Coronary artery (tissue), 2 donors: ENCODE measurements around the gene ETV6.

ENCODE experiments used
- DNase-seq: peaks from one replicate; pipeline ENCODE4 v3.0.0-alpha.2; 2017; ENCODE audit warnings: low spot score
- H3K27ac ChIP-seq, 2 donors: fragments of 200-600 bp; sonication (generic); one replicate each; pipeline ENCODE4 v1.5.1; 2016 to 2019
- H3K4me3 ChIP-seq: fragments of 200-600 bp; sonication (generic); 2 replicates; pipeline ENCODE4 v1.5.1; 2016; ENCODE audit warnings: mild to moderate bottlenecking, moderate library complexity
- TF ChIP-seq, protein P1 (sequence below): fragments of 200-600 bp; sonication (generic); IDR thresholded peaks from one replicate; pipeline ENCODE4 v1.5.1; 2019; ENCODE audit warnings: antibody characterized with exemption

ETV6 gene

DNA sequence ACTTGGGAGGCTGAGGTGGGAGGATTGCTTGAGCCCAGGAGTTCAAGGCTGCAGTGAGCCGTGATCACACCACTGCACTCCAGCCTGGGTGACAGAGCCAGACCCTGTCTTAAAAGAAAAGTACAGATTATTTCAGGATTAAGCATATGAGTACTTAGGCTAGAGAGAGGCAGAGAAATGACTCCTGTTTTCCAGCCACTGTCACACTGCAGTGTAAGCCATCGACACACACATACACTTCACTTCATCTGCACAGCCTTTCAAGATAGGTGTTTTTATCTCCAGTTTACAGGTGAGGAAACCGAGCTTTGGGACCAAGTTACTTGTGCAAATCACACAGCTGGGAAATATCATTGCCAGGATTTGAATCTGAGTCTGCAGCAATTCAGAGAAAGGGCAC lies 77.2 kb downstream of the ETV6 start:
- Histone ChIP-seq H3K4me3 (no peak overlapping the region), H3K27ac (no peak overlapping the region)
- TF ChIP-seq, protein P1, sequence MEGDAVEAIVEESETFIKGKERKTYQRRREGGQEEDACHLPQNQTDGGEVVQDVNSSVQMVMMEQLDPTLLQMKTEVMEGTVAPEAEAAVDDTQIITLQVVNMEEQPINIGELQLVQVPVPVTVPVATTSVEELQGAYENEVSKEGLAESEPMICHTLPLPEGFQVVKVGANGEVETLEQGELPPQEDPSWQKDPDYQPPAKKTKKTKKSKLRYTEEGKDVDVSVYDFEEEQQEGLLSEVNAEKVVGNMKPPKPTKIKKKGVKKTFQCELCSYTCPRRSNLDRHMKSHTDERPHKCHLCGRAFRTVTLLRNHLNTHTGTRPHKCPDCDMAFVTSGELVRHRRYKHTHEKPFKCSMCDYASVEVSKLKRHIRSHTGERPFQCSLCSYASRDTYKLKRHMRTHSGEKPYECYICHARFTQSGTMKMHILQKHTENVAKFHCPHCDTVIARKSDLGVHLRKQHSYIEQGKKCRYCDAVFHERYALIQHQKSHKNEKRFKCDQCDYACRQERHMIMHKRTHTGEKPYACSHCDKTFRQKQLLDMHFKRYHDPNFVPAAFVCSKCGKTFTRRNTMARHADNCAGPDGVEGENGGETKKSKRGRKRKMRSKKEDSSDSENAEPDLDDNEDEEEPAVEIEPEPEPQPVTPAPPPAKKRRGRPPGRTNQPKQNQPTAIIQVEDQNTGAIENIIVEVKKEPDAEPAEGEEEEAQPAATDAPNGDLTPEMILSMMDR: no peak
- DNase-seq: no peak

DNA sequence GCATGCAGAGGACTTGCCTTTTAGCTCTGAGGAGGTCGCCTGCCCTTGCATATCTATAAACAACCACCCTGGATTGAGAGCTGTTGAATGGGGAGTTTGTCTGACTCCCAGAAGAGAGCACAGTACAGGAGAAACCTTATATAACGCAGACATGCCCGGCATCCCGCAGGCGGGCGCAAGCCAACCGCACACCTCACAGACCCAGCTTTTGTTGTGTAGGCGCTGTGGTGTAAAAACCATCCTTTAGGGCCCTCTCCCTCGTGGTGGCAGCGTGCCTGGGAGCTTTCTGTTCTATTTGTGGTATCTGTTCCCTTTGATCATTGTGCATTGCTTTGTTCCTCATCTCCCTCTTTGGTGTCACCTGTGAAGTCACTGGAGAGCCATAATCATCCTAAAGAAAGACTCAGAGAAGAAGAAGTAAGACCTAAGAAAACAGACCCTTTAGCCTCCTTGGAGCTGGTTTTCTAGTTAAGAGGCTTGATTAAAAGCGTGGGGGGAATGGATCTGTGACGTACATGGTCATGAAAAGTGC lies 77.7 kb downstream of the ETV6 start:
- H3K4me3 ChIP-seq: no peak overlapping the region
- no peak for DNase-seq

DNA sequence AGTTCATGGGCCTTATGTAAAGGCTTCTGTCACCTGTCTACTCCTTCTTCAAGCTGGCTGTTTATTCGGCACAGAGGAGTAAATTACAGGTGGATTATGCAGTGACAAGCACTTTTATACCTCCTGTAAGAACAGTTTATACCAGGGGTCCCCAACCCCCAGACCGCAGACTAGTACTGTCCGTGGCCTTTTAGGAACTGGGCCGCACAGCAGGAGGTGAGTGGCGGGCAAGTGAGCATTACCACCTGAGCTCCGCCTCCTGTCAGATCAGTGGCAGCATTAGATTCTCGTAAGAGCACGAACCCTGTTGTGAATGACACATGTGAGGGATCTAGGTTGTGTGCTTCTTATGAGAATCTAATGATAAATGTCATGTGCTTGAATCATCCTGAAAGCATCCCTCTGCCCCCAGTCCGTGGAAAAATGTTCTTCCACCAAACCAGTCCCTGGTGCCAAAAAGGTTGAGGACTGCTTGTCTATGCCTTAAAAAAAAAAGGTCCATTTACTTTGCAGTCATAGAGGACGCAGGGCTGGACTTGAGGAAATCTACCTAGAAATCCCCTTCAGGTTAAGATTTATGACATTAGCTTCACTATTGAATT lies 78.8 kb downstream of the ETV6 start:
- no peak overlapping the region for H3K27ac ChIP-seq

More for the DNA sequence above, 77.7 kb downstream of the ETV6 start:
- TF ChIP-seq, protein P1: no peak
- no peak overlapping the region for H3K27ac ChIP-seq

DNA sequence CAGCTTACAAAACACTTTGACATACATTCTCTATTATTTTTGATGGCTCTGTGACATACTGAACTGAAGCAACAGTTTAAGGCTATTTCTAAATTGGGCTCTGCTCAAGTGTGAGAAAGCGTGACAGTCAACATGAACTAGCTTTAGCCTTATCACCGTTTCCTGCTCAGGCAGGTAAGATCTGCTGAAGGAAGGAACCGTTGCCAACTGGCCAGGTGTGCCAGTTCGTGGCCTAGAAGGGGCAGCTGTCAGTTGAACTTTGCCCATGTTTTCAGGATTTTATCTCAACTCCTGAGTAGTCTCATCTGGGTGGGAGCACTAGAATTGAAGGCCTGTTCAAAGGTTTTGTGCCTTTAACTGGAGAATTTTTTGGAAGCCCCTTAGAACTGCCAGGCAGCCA lies 79.5 kb downstream of the ETV6 start:
- TF ChIP-seq, protein P1: no peak
- peak overlapping the region in 1 of 2 donors; percentile 13 for H3K27ac ChIP-seq
- DNase-seq: no peak

More for the DNA sequence above, 78.8 kb downstream of the ETV6 start:
- TF ChIP-seq, protein P1: no peak
- no peak for DNase-seq
- H3K4me3 ChIP-seq: no peak overlapping the region

DNA sequence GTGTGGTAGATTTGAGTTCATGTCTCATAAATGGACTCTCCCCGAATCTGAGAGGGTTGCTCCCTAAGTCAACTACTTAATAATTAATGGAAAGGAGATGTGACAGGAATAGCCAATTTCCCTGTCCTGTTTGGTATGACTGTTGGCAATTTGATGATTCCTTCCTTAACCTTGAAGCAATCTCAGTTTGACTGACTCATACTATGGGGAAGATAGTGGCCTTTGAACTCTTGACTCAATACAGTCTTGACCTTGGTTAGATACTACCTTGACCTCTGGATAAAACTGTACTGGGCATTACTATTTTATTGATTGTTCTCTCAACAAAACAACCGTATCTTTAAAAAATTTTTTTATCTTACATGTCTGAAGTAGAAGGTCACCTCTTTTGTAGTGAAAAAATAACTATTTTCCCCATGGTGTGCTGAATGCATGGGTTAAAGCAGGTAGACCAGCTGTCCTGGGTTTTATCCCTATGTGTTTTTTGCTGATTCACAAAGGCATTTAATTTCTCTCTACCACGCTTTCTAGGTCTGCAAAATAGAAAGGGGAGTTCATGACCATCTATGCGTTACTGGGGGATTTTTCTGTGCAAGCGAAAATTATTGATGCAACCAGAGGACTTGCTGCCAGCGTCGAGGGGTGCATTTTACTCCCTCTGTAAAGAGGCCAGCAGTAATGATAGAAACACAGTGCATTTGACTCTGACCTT lies 80.1 kb downstream of the ETV6 start:
- Histone ChIP-seq H3K27ac (peak overlapping the region in 1 of 2 donors; percentile 13), H3K4me3 (no peak overlapping the region)
- no peak for DNase-seq
- TF ChIP-seq, protein P1: no peak

More for the DNA sequence above, 79.5 kb downstream of the ETV6 start:
- H3K4me3 ChIP-seq: no peak overlapping the region

DNA sequence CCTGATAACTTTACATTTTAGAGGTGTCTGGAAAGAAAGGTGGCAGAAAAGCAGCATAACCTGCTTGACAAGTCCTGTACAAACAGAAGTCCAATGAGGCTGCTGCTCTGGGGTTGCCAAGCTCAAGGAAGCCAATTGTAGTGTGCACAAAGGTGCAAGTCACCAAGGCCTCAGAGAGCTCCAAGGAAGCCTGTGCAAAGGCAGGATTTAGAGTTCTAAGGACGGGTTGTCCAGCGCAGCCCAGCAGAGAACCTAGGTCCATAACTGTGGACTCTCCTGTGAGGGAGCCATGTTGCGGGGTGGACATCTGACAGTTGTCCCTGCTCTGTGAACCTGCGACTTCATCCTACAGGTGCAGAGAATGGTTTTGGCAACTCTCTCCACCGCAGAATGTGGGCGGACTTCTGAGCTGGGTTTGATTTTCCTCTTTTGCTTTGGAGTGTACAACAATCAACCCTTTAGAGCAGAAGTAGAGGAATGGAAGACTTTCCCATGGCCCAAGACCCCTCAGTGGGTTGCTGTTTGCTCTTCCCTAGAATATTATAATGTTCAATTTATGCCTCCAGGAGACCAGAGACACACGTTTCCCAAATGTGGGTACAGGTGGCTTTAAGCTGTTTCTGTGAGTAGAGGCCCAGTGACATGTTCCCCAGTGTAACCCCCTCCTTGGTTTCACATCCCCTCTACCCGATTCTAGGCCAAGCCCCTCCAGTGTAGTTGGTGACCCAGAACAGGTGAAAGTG lies 81.0 kb downstream of the ETV6 start:
- Histone ChIP-seq H3K4me3 (no peak overlapping the region), H3K27ac (peak overlapping the region; percentile 3 to 24)
- DNase-seq: no peak
- TF ChIP-seq, protein P1: no peak
